Hindlimb muscle (tissue), 1 donor: ENCODE data around the gene SETDB2. TPM values are rescaled to one million over a fixed set of nuclear protein-coding genes. Genes with fewer than 3 reads are reported as not detected.

Experiments
- DNase-seq: peaks from one replicate; pipeline ENCODE4 v3.0.0-alpha.2; 2013
- polyA plus RNA-seq: library from polyadenylated mRNA; unstranded; fragments of 120-200 nt; gene quantifications from one replicate; pipeline ENCODE4 v1.2.1, GENCODE V29; 2013; ENCODE audit not compliant: insufficient read length

SETDB2 gene
- polyA plus RNA-seq, 1 donor: 8.5 TPM

DNA sequence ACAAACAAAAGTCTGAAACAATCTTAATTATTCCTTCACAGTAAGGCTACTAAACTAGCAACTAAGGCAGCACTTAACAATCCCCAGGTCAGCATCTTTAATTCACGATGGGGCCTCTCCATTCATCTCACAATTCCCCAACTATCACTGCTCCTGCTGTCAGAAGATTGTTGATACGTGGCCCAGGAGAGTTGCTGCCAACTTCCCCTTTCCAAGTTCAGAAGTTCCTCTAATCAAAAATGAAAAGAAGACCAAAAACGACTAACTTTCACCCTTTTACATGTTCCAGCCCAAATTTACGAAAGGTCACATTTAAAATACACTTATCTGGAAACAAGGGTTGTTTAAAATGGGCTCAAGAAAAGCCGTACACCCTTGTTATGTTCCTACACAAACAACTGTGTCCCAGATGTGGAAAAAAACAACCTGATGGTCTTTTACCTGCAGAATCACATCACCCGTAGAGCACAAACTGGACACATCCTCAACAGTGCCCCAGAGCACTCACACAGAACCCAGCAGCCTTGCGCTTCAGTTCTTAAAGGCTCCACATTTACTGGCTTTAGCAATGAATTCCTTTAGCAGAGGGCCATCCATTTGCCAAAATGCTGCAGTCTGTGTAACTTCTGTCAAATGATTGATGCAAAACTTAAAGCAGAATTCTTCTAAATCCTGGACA lies 89.7 kb downstream of the SETDB2 start:
- no peak for DNase-seq

DNA sequence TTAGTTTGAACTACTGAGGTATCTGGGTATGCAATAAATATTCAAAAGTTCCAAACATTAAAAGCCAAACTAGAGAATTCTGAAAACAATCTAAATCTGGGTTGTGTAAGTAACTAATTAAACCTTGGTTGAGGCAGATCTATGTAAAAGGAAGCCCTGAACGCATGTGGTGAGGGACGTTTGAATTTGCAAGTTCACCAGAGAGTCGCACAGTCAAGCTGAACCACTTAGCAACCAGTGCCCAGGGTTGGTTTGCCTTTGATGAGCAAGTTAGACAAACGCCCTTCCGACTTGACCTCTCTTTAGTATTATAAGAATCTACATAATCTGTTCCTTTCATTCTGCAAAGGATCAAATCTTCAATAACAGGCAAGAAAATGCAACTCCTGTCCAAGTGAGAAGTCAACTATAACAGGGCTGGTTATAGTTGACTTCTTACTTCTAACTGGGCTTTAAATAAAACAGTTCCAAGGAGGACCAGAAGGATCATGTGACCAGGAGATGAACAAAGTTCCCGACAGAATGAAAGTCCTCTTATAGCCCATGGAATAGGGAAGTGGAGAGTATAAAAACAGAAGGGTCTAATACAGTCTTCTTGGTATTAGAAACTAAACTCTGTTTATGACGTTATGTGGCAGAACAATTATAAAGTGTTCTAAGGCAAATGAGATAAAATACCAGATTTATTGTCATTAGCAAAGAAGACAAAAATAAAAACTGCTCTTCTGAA lies 92.2 kb downstream of the SETDB2 start:
- no peak for DNase-seq

- no peak for DNase-seq
These were observed 94.3 kb downstream of the SETDB2 start for GRCh38 chr13:49538404-49538803.

GRCh38 chr13:49539313-49539712 lies 95.2 kb downstream of the SETDB2 start:
- no peak for DNase-seq

DNA sequence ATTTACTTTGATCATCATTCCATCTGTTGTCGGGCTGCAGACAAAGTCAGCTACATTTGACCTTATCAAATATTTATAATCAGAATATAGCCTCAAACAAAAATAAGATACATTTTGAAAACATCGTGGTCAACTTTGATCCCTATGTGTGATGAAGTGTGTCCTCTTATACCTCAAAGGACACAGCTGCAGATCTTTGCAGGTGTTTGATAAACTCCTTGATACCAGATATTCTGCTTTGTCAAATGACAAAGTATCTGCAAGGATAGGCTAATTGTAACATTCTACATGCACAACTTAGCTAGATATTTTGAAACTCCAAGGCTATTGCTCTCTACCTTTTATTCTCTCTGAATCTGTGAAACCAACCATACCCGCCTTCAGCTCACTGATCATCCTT lies 95.7 kb downstream of the SETDB2 start:
- DNase-seq: no peak

- DNase-seq: no peak
These were observed 96.5 kb downstream of the SETDB2 start for GRCh38 chr13:49540552-49540951.

GRCh38 chr13:49543656-49544055 lies 99.6 kb downstream of the SETDB2 start:
- DNase-seq: no peak

Other genes with a start within 250 kb of the SETDB2 start
- not detected for gene MLNR, start 223.9 kb upstream of the SETDB2 start, polyA plus RNA-seq
- gene CDADC1, start 196.3 kb upstream of the SETDB2 start, polyA plus RNA-seq: 10.2 TPM
- gene CAB39L, start 210 bp upstream of the SETDB2 start, polyA plus RNA-seq: 3.7 TPM
- 24.8 TPM for gene PHF11, start 51.7 kb downstream of the SETDB2 start, polyA plus RNA-seq
- 17.4 TPM for gene RCBTB1, start 141.3 kb downstream of the SETDB2 start, polyA plus RNA-seq
- gene ARL11, start 184.2 kb downstream of the SETDB2 start, polyA plus RNA-seq: 0.37 TPM
- 23.2 TPM for gene EBPL, start 247.2 kb downstream of the SETDB2 start, polyA plus RNA-seq